Left lung (tissue), 10 donors: Measurements from ENCODE around the gene CACNA1A. TPM values are rescaled to one million over a fixed set of nuclear protein-coding genes. Genes with fewer than 3 reads are reported as not detected.

ENCODE experiments used
- ATAC-seq: fragments of 200-7000 bp; cut with Tn5 transposase; one replicate; pipeline ENCODE4 v1.9.1; 2020; ENCODE audit warnings: moderate library complexity
- DNase-seq, 4 donors: peaks; one replicate each; pipeline ENCODE4 v3.0.0-alpha.2; 2013 to 2020
- H3K27ac ChIP-seq, 2 donors: fragments of 200-600 bp; sonication (generic) in 1 of 2; one replicate each; pipeline versions ENCODE4 v1.5.0 to v1.8.0; 2020 to 2021
- H3K27me3 ChIP-seq, 2 donors: fragments of 200-600 bp; sonication (generic) in 1 of 2; one replicate each; pipeline versions ENCODE4 v1.5.0 to v1.8.0; 2020 to 2021
- H3K36me3 ChIP-seq, 2 donors: fragments of 200-600 bp; sonication (generic) in 1 of 2; one replicate each; pipeline versions ENCODE4 v1.5.0 to v1.8.0; 2020 to 2021
- H3K4me1 ChIP-seq, 2 donors: fragments of 200-600 bp; one replicate each; pipeline ENCODE4 v1.8.0; 2021
- H3K4me3 ChIP-seq, 2 donors: fragments of 200-600 bp; sonication (generic) in 1 of 2; one replicate each; pipeline versions ENCODE4 v1.5.0 to v1.8.0; 2020 to 2021; ENCODE audit warnings: mild to moderate bottlenecking in 1 of 2
- H3K9me3 ChIP-seq, 2 donors: fragments of 200-600 bp; sonication (generic) in 1 of 2; one replicate each; pipeline versions ENCODE4 v1.5.0 to v1.8.0; 2020 to 2021
- CTCF ChIP-seq, 2 donors: fragments of 200-600 bp; sonication (generic) in 1 of 2; IDR thresholded peaks; one replicate each; pipeline versions ENCODE4 v1.5.0 to v1.8.0; 2021; ENCODE audit warnings: antibody characterized with exemption in 2 of 2
- intact Hi-C, 2 donors: fragments of 100-400 bp; cut with DNase I; formaldehyde crosslinking; loops; one replicate each; pipeline versions ENCODE4 v1.11.2 to v1.14.2; 2022
- polyA plus RNA-seq, 6 donors: library from polyadenylated mRNA; unstranded; fragments of 120-200 nt; gene quantifications; one replicate each; pipeline ENCODE4 v1.2.1, GENCODE V29; 2013; ENCODE audit not compliant: insufficient read length in 6 of 6
- total RNA-seq, 2 donors: library from RNA; stranded (reverse); fragmentation: NEBNext Ultra II Directional; extraction: Animal tissue kit (Norgen Biotek cat#: 25700); gene quantifications; one replicate each; pipeline ENCODE4 v1.2.1, GENCODE V29; 2021
- donor health status: DM: no; HTN: yes; CAD: no.
- donor health status: DM: no; HTN: no; CAD: no.

Gene CACNA1A
- total and polyA plus RNA-seq, 8 donors, result 0.20 to 5.4 (median 3.9) TPM

- no peak overlapping the region for H3K27ac ChIP-seq
- H3K9me3 ChIP-seq, result peaks cover 0 to 17% of the 10 kb centered on the region in 2 donors
- no peaks in the 10 kb centered on the region for H3K36me3 ChIP-seq
- H3K4me3 ChIP-seq, result no peak overlapping the region
- DNase-seq (no peak), ATAC-seq (no peak)
- H3K4me1 ChIP-seq, result no peaks in the 10 kb centered on the region
- intact Hi-C loops, result no loop called here
- no peak for TF ChIP-seq CTCF (IDR thresholded peaks at IDR 0.05)
- H3K27me3 ChIP-seq, result peaks cover 0 to 41% of the 10 kb centered on the region in 2 donors
Measured at GRCh38 chr19:13353625-13354024, 152.7 kb downstream of the CACNA1A start.

- H3K9me3 ChIP-seq, result peaks cover 0 to 17% of the 10 kb centered on the region in 2 donors
- no peak for TF ChIP-seq CTCF (IDR thresholded peaks at IDR 0.05)
- DNase-seq (no peak), ATAC-seq (no peak)
- H3K4me3 ChIP-seq, result no peak overlapping the region
- H3K4me1 ChIP-seq, result no peaks in the 10 kb centered on the region
- H3K27ac ChIP-seq, result no peak overlapping the region
- intact Hi-C loops, result no loop called here
- no peaks in the 10 kb centered on the region for H3K36me3 ChIP-seq
- H3K27me3 ChIP-seq, result peaks cover 0 to 41% of the 10 kb centered on the region in 2 donors
Measured at GRCh38 chr19:13350759-13351158, 155.5 kb downstream of the CACNA1A start.

GRCh38 chr19:13350072-13350471 is 156.2 kb downstream of the CACNA1A start:
- no peak overlapping the region for H3K4me3 ChIP-seq
- H3K4me1 ChIP-seq, result no peaks in the 10 kb centered on the region
- H3K27ac ChIP-seq, result no peak overlapping the region
- H3K36me3 ChIP-seq, result no peaks in the 10 kb centered on the region
- no peak for DNase-seq
- TF ChIP-seq CTCF (IDR thresholded peaks at IDR 0.05), result no peak
- H3K9me3 ChIP-seq, result peaks cover 0 to 17% of the 10 kb centered on the region in 2 donors
- ATAC-seq, result no peak
- peaks cover 0 to 36% of the 10 kb centered on the region in 2 donors for H3K27me3 ChIP-seq
- intact Hi-C loops, result no loop called here

GRCh38 chr19:13347367-13347766 is 158.9 kb downstream of the CACNA1A start:
- Histone ChIP-seq H3K4me1 (no peaks in the 10 kb centered on the region), H3K27ac (no peak overlapping the region), H3K9me3 (peaks cover 0 to 24% of the 10 kb centered on the region in 2 donors), H3K4me3 (no peak overlapping the region), H3K36me3 (no peaks in the 10 kb centered on the region), H3K27me3 (peaks cover 0 to 17% of the 10 kb centered on the region in 2 donors)
- ATAC-seq (no peak), DNase-seq (no peak)
- intact Hi-C loops, result no loop called here
- no peak for TF ChIP-seq CTCF (IDR thresholded peaks at IDR 0.05)

- Histone ChIP-seq H3K4me1 (no peaks in the 10 kb centered on the region), H3K9me3 (peaks cover 0 to 10% of the 10 kb centered on the region in 2 donors), H3K27me3 (peaks cover 0 to 34% of the 10 kb centered on the region in 2 donors), H3K27ac (no peak overlapping the region), H3K4me3 (no peak overlapping the region), H3K36me3 (no peaks in the 10 kb centered on the region)
- DNase-seq (no peak), ATAC-seq (no peak)
- intact Hi-C loops, result no loop called here
- no peak for TF ChIP-seq CTCF (IDR thresholded peaks at IDR 0.05)
Measured at GRCh38 chr19:13343514-13343913, 162.8 kb downstream of the CACNA1A start.
